Esophagus squamous epithelium (tissue), 5 donors: ENCODE measurements around the gene ILK. TPM values are rescaled to one million over a fixed set of nuclear protein-coding genes. Genes with fewer than 3 reads are reported as not detected.

Experiments
- DNase-seq: peaks from one replicate; lab custom pipeline; 2025; lab: John Stamatoyannopoulos, UW
- H3K27ac ChIP-seq, 4 donors: fragments of 200-600 bp; sonication (generic); one replicate each; pipeline ENCODE4 v1.5.1; 2016 to 2019; ENCODE audit warnings: mild to moderate bottlenecking in 1 of 4
- H3K27me3 ChIP-seq, 4 donors: fragments of 200-600 bp; sonication (generic); 1 replicate in 3 of 4; 2 replicates in 1 of 4; pipeline versions ENCODE4 v1.5.1 to v1.6.0; 2017 to 2021; ENCODE audit warnings: antibody characterized with exemption in 1 of 4
- H3K36me3 ChIP-seq, 3 donors: fragments of 200-600 bp; sonication (generic); one replicate each; pipeline ENCODE4 v1.5.1; 2016 to 2019
- H3K4me1 ChIP-seq, 3 donors: fragments of 200-600 bp; sonication (generic); one replicate each; pipeline ENCODE4 v1.5.1; 2017 to 2019
- H3K4me3 ChIP-seq, 4 donors: fragments of 200-600 bp; sonication (generic); 1 replicate in 3 of 4; 2 replicates in 1 of 4; pipeline ENCODE4 v1.5.1; 2016 to 2019; ENCODE audit warnings: mild to moderate bottlenecking in 2 of 4, moderate library complexity in 1 of 4
- H3K9me3 ChIP-seq, 3 donors: fragments of 200-600 bp; sonication (generic); one replicate each; pipeline ENCODE4 v1.5.1; 2016 to 2019
- POLR2A ChIP-seq, 4 donors: fragments of 450-650 bp; IDR thresholded peaks; one replicate each; pipeline ENCODE4 v1.6.1; 2017; ENCODE audit warnings: antibody characterized with exemption in 4 of 4, mild to moderate bottlenecking in 4 of 4, moderate library complexity in 3 of 4
- WGBS, 2 donors: methylation state at CpG; one replicate each; pipeline ENCODE4 v1.1.5; 2018; 5-methylcytosine and 5-hydroxymethylcytosine counted together
- intact Hi-C: fragments of 100-400 bp; cut with DNase I; formaldehyde crosslinking; loops from one replicate; pipeline ENCODE4 v1.15.0; 2022
- total RNA-seq, 4 donors: library from RNA; depleted of rRNA; stranded (reverse); fragments of >200 nt; gene quantifications; one replicate each; pipeline ENCODE4 v1.1.0, GENCODE V29; 2016
- TF ChIP-seq, protein P1 (sequence below), 6 experiments: fragments of 450-650 bp in 4 of 6; fragments of 200-600 bp in 2 of 6; sonication (generic) in 2 of 6; IDR thresholded peaks; one replicate each; pipeline ENCODE4 v1.5.1; 2016 to 2019; ENCODE audit warnings: antibody characterized with exemption in 6 of 6, mild to moderate bottlenecking in 4 of 6, moderate library complexity in 4 of 6
- donor health status: DM: yes; HTN: yes; CAD: no.

Gene ILK
- total RNA-seq, 4 donors from 2014 or later, result 34.5 to 128 (median 49.5) TPM

DNA sequence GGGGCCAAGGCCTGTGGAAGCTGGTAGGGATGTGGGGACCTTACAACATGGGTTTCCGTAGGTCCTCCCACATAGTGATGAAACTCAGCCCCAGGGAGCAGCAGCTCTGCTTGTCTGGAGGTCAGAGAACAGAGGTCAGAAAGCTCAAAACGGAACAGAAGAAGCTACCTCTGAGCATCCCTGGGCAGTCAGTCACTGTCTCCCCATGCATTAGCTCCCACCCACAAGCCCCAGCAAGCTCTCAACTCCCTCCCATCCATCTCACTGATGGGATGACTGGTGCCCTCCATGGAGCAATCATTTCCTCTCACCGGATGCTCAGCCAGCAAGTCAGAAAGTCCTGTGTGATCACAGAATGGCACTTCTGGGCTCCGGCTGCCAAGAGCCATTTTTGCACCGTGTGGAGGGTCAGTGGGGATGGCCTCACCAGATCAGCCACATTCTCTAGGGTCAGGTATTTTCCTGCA is 13.8 kb downstream of the ILK start:
- no peak for DNase-seq
- WGBS, 2 donors, result 65 to 79% methylated on average over 2 to 4 of the region's 5 CpGs
- TF ChIP-seq POLR2A (IDR thresholded peaks at IDR 0.05), result no peak
- Histone ChIP-seq H3K4me1 (peaks cover 15 to 40% (median 30%) of the 10 kb centered on the region in 3 donors), H3K4me3 (peak overlapping the region in 2 of 4 donors; percentile 56 to 86), H3K27me3 (no peaks in the 10 kb centered on the region), H3K9me3 (no peaks in the 10 kb centered on the region), H3K27ac (peak overlapping the region; percentile 79 to 96 (median 89)), H3K36me3 (peaks cover 5 to 32% (median 7%) of the 10 kb centered on the region in 3 donors)
- intact Hi-C loops, result loop anchor here (10.0 kb wide), 1 partner anchor 133 kb away; the partner anchor contains the start of genes ARFIP2 and TIMM10B

DNA sequence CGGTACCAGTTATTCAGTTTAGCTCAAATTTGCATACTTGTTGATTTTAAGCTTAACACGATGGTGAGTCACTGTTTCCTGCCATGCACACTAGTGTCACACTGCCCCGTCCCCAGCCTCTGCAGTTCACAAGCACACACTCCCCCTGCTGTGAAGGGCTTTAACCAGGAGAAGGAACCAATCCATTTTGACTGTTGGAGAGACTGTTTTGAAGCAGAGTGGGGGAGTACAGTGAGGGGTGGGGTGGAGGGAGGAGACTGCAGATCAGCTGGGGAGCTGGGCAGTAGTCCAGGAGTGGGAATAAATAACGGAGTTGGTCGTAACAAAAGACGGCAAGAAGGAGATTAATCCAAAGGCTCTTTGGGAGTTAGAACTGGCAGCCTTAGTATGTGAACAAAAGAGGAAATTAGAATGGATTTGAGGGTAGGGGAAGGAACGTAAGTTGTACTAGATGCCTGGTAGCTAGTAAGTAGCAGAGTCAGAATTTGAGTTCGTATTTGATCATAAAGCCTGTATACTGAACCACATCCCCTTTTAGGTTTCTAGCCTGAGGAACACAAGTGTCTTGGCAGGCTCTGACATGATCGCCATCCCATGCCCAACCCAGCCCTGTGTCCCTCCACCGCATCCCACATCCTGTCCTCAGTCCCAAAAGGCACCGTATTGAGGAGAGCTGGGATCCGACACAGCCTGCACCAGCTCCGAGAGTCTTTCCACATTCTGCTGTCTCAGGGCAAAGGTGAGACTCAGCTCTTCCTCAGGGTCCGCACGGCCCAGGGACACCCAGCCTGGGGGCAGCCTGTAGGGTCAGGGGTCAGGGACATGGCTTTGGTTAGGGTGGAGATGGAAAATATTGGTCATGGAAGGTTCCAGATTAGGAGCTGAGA is 14.8 kb downstream of the ILK start:
- intact Hi-C loops, result loop anchor here (10.0 kb wide), 1 partner anchor 134 kb away; the partner anchor contains the start of genes ARFIP2 and TIMM10B
- H3K36me3 ChIP-seq, result peaks cover 5 to 32% (median 7%) of the 10 kb centered on the region in 3 donors
- DNase-seq, result no peak
- peak overlapping the region; percentile 53 to 86 (median 65) for H3K4me3 ChIP-seq
- whole genome bisulfite sequencing, 2 donors, result 3 to 4% methylated on average over 12 to 14 of the region's 15 CpGs
- peak overlapping the region; percentile 79 to 96 (median 89) for H3K27ac ChIP-seq
- no peaks in the 10 kb centered on the region for H3K27me3 ChIP-seq
- no peaks in the 10 kb centered on the region for H3K9me3 ChIP-seq
- H3K4me1 ChIP-seq, result peaks cover 15 to 31% (median 23%) of the 10 kb centered on the region in 3 donors
- TF ChIP-seq, protein P1, sequence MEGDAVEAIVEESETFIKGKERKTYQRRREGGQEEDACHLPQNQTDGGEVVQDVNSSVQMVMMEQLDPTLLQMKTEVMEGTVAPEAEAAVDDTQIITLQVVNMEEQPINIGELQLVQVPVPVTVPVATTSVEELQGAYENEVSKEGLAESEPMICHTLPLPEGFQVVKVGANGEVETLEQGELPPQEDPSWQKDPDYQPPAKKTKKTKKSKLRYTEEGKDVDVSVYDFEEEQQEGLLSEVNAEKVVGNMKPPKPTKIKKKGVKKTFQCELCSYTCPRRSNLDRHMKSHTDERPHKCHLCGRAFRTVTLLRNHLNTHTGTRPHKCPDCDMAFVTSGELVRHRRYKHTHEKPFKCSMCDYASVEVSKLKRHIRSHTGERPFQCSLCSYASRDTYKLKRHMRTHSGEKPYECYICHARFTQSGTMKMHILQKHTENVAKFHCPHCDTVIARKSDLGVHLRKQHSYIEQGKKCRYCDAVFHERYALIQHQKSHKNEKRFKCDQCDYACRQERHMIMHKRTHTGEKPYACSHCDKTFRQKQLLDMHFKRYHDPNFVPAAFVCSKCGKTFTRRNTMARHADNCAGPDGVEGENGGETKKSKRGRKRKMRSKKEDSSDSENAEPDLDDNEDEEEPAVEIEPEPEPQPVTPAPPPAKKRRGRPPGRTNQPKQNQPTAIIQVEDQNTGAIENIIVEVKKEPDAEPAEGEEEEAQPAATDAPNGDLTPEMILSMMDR (IDR thresholded peaks at IDR 0.05), result no peak
- peak in 1 of 4 donors; percentile 59 for TF ChIP-seq POLR2A (IDR thresholded peaks at IDR 0.05)

DNA sequence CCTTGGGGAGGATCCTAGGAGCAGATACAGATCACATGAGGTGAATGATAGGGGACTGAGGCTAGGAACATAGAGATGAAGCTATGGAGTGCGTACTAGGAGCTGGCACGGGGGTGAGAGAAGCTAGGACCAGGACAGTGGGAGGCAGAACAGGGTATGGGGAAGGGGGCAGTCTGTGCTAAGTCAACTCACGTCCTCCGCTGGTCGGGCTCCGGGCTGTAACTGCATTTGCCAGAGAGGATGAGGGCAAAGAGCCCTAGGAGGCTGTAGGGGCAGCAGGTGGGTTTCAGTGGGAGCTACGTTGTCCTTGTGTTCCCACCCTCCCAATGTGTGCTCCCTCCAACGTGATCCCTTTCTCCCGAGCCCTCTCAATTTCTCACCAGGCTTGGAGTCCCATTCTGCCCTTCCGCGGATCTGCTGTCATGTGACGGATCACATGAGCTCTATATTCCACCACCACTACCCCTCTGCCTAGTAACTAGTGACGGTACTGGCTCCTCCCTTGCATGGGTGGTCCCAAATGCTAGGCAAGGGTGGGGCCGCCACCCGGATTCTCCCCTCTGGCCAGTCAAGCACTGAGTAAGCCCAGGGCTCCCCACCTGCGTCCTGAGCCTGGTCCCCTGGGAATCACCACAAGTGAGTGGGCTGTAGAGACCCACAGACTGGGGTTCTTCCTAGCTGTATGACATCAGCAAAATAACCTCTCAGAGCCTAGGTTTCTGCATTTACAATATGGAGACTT is 15.6 kb downstream of the ILK start, which contains the start of gene TPP1:
TSS of gene TPP1 (minus strand) at position 419 of the 742 bp plus-strand sequence. CDS start at position 397, 22 bp downstream.
- no peaks in the 10 kb centered on the region for H3K27me3 ChIP-seq
- WGBS, 2 donors, result 0 to 2% methylated on average over 12 to 15 of the region's 16 CpGs
- peak; percentile 71 for DNase-seq
- peaks cover 5 to 31% (median 7%) of the 10 kb centered on the region in 3 donors for H3K36me3 ChIP-seq
- peaks cover 15 to 28% (median 22%) of the 10 kb centered on the region in 3 donors for H3K4me1 ChIP-seq
- intact Hi-C loops, result loop anchor here (10.0 kb wide), 1 partner anchor 134 kb away; the partner anchor contains the start of genes ARFIP2 and TIMM10B
- peak within 1 kb of the TSS; percentile 53 to 86 (median 65) for H3K4me3 ChIP-seq
- H3K9me3 ChIP-seq, result no peaks in the 10 kb centered on the region
- H3K27ac ChIP-seq, result peak within 1 kb of the TSS; percentile 79 to 96 (median 89)
- TF ChIP-seq, protein P1 (IDR thresholded peaks at IDR 0.05), result no peak
- peak in 3 of 4 donors; percentile 67 to 88 (median 73) for TF ChIP-seq POLR2A (IDR thresholded peaks at IDR 0.05)

DNA sequence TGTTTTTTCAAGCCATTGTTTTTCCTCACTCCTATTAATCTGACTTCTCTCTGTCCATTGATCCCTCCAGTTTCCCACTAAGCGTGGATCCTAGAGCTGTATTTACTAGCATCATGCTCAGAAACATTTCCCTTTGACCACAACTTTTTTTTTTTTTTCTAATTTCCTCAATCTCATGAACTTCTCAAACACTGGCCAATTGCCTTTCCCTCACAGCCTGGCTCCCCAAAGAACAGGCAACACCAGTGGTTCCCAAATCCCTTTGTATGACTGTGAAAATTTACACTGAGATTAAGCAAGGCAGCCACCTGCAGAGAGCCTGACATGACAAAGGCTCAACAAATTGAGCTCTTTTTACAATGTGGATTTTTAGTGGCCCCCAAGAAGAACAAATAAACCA is 17.1 kb downstream of the ILK start:
- H3K27ac ChIP-seq, result no peak overlapping the region
- intact Hi-C loops, result no loop called here
- TF ChIP-seq POLR2A (IDR thresholded peaks at IDR 0.05), result no peak
- TF ChIP-seq, protein P1 (IDR thresholded peaks at IDR 0.05), result no peak
- H3K4me3 ChIP-seq, result no peak overlapping the region
- no peak for DNase-seq
- no peaks in the 10 kb centered on the region for H3K9me3 ChIP-seq
- no peaks in the 10 kb centered on the region for H3K27me3 ChIP-seq
- 63 to 73% methylated on average over 1 of the region's 1 CpG for WGBS, 2 donors
- peaks cover 0 to 29% (median under 1%) of the 10 kb centered on the region in 3 donors for H3K36me3 ChIP-seq
- peaks cover 15 to 28% (median 22%) of the 10 kb centered on the region in 3 donors for H3K4me1 ChIP-seq

DNA sequence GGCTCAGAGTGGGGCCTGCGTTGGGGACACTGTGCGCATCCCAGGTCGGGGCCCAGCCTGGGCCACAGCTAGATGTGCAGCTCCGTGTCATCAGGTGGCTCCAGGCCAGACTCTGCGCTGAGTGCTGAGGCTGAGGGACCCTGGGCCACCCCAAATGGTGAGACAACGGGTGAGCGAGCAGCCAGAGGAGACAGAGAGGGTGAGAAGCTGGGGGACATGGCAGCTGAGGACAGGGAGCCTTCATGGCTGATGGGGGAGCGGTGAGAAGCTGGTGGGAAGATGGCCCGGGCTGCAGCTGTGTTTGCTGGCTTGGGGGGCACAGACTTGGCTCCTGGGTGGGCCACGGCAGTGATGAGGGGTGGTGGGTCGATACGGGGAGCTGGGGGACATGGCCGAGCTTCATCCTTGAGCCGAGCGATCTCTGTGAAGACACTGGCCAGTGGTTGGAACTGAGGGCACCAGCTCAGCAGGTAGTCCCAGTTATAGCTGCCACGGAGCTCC is 18.2 kb downstream of the ILK start:
- Histone ChIP-seq H3K4me1 (peaks cover 15 to 27% (median 22%) of the 10 kb centered on the region in 3 donors), H3K27me3 (no peaks in the 10 kb centered on the region), H3K36me3 (peaks cover 0 to 29% (median 0%) of the 10 kb centered on the region in 3 donors), H3K27ac (no peak overlapping the region), H3K4me3 (no peak overlapping the region), H3K9me3 (no peaks in the 10 kb centered on the region)
- 78 to 87% methylated on average over 9 to 11 of the region's 16 CpGs for WGBS, 2 donors
- intact Hi-C loops, result no loop called here
- no peak for DNase-seq
- TF ChIP-seq, protein P1 (IDR thresholded peaks at IDR 0.05), result no peak
- no peak for TF ChIP-seq POLR2A (IDR thresholded peaks at IDR 0.05)
